GM13977 (cell line): ENCODE measurements around the gene FAM237A.

Experiments used
- DNase-seq: peaks from one replicate; pipeline ENCODE4 v3.0.0; 2012; ENCODE audit warnings: low spot score
- in situ Hi-C: fragments of 300-500 bp; cut with MboI; formaldehyde crosslinking; loops from one replicate; pipeline ENCODE4 v1.12.0; 2022; ENCODE audit warnings: low sequenced_read_pairs, low pct_unique_long_range_greater_than_20kb, mixed read lengths, inconsistent platforms; ENCODE audit not compliant: unreplicated experiment
- TF ChIP-seq, protein P1 (sequence below): IDR thresholded peaks from 2 replicates; pipeline ENCODE4 v1.5.1; 2012; ENCODE audit warnings: mild to moderate bottlenecking, control low read depth; ENCODE audit not compliant: insufficient read depth; ENCODE audit errors: extremely low read depth, missing control alignments

The FAM237A gene

DNA sequence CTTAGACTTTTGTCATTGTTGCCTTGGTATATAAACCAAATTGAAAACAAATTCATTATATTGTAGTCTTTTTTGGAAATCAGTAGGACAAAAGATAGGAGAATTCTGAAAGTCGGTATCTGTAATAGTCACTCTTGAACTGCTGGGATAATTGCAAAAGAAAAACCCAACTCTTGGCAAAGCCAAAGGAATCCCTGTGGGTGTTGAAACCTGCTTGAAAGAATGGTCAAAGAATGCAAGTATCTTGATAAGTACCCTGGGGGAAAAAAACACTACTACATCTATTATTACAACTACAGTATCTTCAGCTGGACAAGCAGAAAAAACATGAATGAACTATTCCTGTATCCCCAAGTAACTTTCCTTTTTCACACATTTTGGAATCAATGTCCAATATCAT, 7.3 kb upstream of the FAM237A start:
- no peak for DNase-seq
- TF ChIP-seq, protein P1, sequence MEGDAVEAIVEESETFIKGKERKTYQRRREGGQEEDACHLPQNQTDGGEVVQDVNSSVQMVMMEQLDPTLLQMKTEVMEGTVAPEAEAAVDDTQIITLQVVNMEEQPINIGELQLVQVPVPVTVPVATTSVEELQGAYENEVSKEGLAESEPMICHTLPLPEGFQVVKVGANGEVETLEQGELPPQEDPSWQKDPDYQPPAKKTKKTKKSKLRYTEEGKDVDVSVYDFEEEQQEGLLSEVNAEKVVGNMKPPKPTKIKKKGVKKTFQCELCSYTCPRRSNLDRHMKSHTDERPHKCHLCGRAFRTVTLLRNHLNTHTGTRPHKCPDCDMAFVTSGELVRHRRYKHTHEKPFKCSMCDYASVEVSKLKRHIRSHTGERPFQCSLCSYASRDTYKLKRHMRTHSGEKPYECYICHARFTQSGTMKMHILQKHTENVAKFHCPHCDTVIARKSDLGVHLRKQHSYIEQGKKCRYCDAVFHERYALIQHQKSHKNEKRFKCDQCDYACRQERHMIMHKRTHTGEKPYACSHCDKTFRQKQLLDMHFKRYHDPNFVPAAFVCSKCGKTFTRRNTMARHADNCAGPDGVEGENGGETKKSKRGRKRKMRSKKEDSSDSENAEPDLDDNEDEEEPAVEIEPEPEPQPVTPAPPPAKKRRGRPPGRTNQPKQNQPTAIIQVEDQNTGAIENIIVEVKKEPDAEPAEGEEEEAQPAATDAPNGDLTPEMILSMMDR, result no peak
- in situ Hi-C loops, result no loop called here

DNA sequence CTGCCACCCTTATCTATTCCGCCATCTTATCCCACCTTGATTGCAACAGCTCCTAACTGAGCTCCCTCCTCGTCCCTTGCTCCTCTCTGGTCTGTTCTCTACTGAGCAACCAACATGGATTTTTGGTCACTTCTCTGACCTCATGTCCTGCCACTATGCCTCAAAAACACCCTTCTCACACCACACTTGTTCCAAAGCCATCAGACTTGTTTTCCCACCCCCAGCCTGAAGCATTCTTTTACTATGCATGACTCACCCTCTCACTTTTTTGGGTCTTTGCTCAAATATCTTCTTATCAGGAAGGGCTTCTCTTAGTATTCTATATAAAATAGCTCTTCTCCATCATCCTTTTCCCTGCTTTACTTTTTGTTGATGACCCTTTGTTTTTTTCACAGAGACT, 2.7 kb upstream of the FAM237A start:
- TF ChIP-seq, protein P1, result no peak
- in situ Hi-C loops, result no loop called here
- DNase-seq, result no peak

DNA sequence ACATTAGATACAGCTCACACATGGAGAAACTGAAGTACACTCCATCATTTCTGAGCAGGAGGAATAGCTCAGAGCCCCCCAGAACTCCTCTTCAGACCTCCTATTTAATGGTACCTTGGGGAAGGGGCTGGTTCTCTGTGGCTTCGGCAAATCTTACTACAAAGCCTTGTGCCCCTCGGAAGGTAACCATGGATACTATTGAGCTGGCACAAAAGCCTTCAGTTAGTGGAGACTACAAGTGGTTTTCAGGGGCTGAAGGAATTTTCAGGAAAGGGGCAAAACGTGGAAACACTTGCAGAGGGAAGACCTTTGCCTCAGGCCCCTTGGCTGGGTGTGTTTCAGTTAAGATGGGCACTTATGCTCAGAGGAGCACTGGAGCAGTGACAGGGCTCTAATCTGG, 1.1 kb upstream of the FAM237A start:
- DNase-seq, result no peak
- in situ Hi-C loops, result no loop called here
- TF ChIP-seq, protein P1, result no peak

DNA sequence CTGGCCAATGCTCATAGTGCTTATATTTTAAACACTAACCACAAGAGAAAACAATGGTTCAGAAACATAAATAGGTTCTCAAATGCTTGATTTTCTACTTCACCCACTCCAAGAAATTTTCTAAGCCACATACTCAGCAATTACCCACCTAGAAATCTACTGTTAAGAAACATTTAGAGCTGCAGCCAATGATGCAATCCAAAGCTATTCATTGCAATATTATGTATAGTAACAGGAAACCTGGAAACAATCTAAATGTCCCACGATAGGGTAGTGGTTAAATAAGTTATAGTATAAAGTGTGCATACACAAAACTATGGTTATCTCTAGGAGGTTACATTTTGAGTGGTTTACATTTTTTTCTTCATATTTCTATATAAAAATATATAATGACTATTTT, 5.7 kb downstream of the FAM237A start:
- in situ Hi-C loops, result no loop called here
- TF ChIP-seq, protein P1, result no peak
- DNase-seq, result no peak

DNA sequence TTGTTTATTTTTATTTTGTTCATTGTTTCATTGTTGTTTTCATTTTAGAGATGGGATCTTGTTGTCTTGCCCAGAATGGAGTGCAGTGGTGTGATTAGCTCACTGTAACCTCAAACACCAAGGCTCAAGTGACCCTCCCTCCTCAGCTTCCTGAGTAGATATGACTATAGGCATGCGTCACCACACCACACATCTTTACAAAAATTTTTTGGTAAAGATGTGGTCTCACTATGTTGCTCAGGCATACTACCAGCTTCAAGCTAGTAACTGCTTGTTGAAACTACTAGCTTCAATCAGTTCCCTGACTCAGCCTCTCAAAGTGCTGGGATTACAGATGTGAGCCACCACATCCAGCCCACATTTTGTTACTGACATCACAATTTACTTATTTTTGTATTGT, 14.8 kb downstream of the FAM237A start:
- in situ Hi-C loops, result no loop called here
- TF ChIP-seq, protein P1, result no peak
- DNase-seq, result no peak

DNA sequence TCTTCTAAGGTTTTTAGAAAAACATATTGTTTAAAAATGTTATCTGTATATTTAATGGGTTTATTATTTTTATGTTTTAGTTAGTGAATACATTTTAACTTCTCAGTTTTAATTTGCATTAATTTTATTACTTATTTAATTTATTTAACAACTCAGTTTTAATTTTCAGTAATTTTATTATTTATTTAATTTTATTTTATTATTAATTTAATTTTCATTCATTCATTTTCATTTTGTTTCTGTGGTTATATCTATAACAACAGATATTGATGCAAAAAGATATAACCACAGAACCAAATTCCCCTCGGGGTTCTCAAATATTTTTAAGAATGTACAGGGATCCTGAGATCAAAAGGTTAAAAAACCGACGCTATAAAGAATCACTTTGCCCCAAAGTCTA, 23.0 kb downstream of the FAM237A start:
- no peak for DNase-seq
- in situ Hi-C loops, result no loop called here
- TF ChIP-seq, protein P1, result no peak

DNA sequence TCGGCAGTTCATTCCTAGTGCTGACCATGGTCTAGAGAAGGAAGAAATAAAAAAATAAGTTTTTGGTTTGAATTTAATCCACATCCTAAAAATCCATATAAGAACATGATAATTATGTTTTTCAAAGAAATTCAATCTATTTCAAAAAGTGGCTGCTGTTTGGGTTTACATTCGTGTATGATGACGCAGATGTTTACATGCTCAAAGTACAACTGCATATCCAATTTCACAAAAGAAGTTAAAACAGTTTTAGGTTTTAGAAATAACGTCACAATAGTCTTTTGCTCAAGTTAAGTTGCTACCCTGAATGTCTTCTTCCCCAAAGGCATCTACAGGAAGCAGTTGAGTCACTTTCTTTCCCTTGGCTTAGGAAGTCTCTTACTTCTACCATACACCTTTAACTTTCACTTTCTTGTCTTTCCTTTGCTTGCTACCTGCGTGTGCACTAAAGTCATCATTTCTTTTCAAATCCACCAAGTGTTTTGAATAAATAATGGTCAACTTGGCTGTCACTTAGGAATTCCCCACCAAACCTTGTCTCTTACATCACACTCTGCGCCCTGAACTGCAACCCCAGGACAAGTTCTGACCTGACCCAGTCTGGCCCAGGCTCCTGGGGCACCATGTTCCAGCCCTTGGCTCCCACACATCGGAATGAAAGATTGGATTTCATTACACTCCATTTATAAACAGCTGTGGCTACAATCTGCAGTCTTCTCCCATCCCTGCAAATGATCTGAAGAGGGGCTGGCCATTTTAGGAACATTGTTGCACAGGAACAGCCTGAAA, 28.4 kb downstream of the FAM237A start:
- DNase-seq, result no peak
- in situ Hi-C loops, result no loop called here
- TF ChIP-seq, protein P1, result no peak
